Cardiac fibroblast (primary cell): Measurements from ENCODE around the gene PDE8A.

Source experiments
- DNase-seq, 2 donors: peaks; one replicate each; pipeline versions ENCODE4 v3.0.0 to v3.0.0-alpha.2; 2010; ENCODE audit warnings: low read depth in 2 of 2
- H3K4me3 ChIP-seq, 2 donors: replicated peaks in 1 of 2; 1 replicate in 1 of 2; 2 replicates in 1 of 2; pipeline ENCODE4 v1.5.1; 2011; ENCODE audit warnings: low read depth in 2 of 2, low read length in 2 of 2, mild to moderate bottlenecking in 2 of 2, moderate library complexity in 1 of 2
- CTCF ChIP-seq: IDR thresholded peaks from one replicate; pipeline ENCODE4 v1.5.1; 2011; ENCODE audit warnings: low read depth, mild to moderate bottlenecking, low read length, inconsistent platforms

The PDE8A gene

GRCh38 chr15:85047271-85047948, 65.8 kb downstream of the PDE8A start:
- H3K4me3 ChIP-seq, result peak overlapping the region in 1 of 2 donors; percentile 11
- peak; percentile 96 to 97 for DNase-seq
- TF ChIP-seq CTCF, result no peak

GRCh38 chr15:85048430-85048829, 66.8 kb downstream of the PDE8A start:
- DNase-seq, result peak; percentile 28 to 55
- H3K4me3 ChIP-seq, result no peak overlapping the region
- TF ChIP-seq CTCF, result no peak

- H3K4me3 ChIP-seq, result no peak overlapping the region
- no peak for DNase-seq
- no peak for TF ChIP-seq CTCF
Measured at GRCh38 chr15:85049805-85050204, 68.1 kb downstream of the PDE8A start.

GRCh38 chr15:85059734-85060133, 78.1 kb downstream of the PDE8A start:
- no peak for TF ChIP-seq CTCF
- H3K4me3 ChIP-seq, result no peak overlapping the region
- DNase-seq, result no peak

GRCh38 chr15:85062560-85062959, 80.9 kb downstream of the PDE8A start:
- no peak for DNase-seq
- TF ChIP-seq CTCF, result no peak
- H3K4me3 ChIP-seq, result no peak overlapping the region

GRCh38 chr15:85063088-85063487, 81.4 kb downstream of the PDE8A start:
- no peak overlapping the region for H3K4me3 ChIP-seq
- no peak for TF ChIP-seq CTCF
- DNase-seq, result peak in 1 of 2 donors; percentile 16

- no peak for TF ChIP-seq CTCF
- no peak overlapping the region for H3K4me3 ChIP-seq
- DNase-seq, result no peak
Measured at GRCh38 chr15:85063522-85064079, 81.9 kb downstream of the PDE8A start.
